Choroid plexus epithelial cell (primary cell): ENCODE results near the gene FBXO7.

Experiments used
- DNase-seq: peaks from one replicate; pipeline ENCODE4 v3.0.0-alpha.2; 2010; ENCODE audit warnings: low read depth
- H3K4me3 ChIP-seq: 2 replicates; pipeline ENCODE4 v1.5.1; 2011; ENCODE audit warnings: low read depth, mild to moderate bottlenecking, control low read depth, low read length, moderate library complexity
- TF ChIP-seq, protein P1 (sequence below): conservative IDR thresholded peaks from 2 replicates; pipeline ENCODE4 v1.5.1; 2011; ENCODE audit warnings: low read depth, mild to moderate bottlenecking, control low read depth, inconsistent platforms, low read length, moderate library complexity

Gene FBXO7

DNA sequence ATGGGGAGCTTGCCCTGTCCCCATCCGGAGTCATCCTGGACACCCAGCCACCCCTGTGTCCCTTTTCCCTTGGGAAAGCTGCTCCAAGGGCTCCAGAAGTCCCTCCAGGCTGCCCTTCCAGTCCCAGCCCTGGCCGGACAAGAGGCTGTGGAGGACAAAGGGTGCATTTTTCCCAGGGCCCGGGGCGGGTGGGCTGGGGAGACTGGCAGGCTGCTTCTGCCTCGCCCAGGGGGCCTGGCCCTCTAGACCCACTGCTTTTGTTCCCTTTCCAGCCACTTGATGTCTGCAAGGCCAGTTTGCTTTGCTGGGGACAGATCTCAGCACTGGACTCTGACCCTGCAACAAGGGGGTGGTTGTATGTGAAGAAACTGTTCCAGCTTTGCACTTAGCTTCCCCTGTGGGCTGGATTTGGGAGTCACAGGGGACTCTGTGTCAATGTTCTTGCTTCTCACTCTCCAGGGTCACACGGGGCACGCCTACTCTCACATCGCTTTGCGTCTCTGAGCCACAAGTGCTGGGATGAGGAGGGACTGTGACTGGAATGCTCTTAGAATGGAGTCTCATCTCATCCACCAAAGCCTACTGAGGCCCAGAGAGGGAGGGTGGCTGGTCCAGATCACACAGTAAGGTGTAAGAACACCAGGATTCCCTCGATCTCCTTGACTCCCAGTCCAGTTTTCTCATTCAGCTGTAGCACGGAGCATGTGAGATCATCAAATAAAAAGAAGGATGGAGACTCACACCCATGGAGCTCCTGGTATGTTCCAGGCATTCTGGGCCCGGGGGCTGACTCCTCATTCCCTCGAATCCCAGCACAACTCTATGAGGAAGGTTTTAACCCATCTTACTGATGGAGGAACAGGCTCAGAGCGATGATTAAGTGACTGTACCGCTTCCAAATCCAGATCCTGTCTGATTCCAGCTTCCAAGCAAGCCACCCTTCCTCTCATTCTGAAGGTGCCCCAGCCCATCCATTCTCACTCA lies 59.9 kb downstream of the FBXO7 start:
- no peak overlapping the region for H3K4me3 ChIP-seq
- DNase-seq: no peak

DNA sequence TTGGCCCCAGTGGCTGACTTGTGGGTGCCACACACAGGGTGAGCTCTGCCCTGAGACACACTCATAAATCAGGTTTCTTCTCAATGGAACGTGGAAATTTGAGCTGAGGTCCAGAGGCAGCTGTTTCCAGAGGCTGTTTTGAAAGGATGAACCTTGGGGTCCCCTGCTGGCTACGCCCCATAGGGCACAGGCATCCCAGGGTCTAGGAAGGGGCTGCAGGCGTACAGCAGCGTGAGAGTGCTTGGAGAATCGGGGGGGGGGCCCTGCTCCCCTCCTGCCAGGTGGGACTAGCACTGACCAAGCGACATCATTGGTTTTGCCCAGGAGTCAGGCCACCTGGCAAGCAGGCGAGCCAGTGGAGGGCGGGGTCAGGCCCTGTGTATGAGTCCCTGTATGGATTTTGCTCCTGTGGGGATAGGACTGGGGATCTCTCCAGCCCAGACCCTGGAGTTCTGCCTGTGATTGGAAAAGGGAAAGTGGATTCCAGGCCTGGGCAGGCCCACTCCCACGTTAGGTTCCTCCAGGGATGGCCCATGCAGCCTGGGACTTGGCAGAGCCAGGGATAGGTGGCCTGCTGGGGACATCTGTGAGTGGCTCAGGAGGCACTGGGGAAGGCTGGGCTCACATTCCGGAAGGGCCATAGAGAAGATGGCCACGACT lies 61.0 kb downstream of the FBXO7 start:
- H3K4me3 ChIP-seq: no peak overlapping the region
- no peak for DNase-seq
- TF ChIP-seq, protein P1, sequence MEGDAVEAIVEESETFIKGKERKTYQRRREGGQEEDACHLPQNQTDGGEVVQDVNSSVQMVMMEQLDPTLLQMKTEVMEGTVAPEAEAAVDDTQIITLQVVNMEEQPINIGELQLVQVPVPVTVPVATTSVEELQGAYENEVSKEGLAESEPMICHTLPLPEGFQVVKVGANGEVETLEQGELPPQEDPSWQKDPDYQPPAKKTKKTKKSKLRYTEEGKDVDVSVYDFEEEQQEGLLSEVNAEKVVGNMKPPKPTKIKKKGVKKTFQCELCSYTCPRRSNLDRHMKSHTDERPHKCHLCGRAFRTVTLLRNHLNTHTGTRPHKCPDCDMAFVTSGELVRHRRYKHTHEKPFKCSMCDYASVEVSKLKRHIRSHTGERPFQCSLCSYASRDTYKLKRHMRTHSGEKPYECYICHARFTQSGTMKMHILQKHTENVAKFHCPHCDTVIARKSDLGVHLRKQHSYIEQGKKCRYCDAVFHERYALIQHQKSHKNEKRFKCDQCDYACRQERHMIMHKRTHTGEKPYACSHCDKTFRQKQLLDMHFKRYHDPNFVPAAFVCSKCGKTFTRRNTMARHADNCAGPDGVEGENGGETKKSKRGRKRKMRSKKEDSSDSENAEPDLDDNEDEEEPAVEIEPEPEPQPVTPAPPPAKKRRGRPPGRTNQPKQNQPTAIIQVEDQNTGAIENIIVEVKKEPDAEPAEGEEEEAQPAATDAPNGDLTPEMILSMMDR: no peak

More for the DNA sequence above, 59.9 kb downstream of the FBXO7 start:
- TF ChIP-seq, protein P1: no peak

DNA sequence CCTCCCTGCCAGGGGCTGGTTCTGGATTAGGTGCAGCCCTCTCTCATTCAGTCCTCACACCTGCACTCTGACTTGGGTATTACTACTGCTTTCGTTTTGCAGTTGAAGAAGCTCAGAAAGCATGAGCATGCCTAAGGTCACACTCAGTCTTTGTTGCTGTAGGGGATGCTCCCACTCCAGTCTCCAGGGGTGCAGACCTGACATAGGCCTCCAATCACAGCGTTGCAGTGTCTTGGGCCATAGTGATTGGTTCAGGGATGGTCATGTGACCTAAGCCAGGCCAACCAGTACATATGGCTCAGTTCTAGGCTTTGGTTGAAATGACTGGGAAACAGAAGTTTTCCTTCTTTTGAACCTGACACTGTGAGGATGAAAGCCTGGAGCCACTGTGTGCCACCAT lies 61.7 kb downstream of the FBXO7 start:
- TF ChIP-seq, protein P1: no peak
- no peak for DNase-seq
- no peak overlapping the region for H3K4me3 ChIP-seq

DNA sequence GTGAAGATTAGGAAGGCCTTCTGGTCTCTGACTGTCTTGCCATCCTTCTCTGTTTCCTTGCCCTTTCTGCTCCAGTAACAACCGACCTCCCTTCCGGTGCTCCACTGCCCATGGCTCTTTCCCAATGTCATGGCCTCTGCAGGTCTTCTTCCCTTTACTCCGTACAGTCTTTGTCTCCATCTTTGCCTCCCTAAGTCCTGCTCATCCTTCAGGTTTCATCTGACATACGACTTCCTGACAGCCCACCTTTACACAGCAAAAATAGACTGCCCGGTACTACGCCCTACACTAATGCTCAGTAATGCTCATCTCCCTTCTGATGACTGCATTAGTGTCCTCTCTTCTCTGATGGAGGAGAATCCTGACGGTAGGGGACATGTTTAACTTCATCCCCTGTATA lies 63.9 kb downstream of the FBXO7 start:
- no peak overlapping the region for H3K4me3 ChIP-seq
- TF ChIP-seq, protein P1: no peak
- no peak for DNase-seq

DNA sequence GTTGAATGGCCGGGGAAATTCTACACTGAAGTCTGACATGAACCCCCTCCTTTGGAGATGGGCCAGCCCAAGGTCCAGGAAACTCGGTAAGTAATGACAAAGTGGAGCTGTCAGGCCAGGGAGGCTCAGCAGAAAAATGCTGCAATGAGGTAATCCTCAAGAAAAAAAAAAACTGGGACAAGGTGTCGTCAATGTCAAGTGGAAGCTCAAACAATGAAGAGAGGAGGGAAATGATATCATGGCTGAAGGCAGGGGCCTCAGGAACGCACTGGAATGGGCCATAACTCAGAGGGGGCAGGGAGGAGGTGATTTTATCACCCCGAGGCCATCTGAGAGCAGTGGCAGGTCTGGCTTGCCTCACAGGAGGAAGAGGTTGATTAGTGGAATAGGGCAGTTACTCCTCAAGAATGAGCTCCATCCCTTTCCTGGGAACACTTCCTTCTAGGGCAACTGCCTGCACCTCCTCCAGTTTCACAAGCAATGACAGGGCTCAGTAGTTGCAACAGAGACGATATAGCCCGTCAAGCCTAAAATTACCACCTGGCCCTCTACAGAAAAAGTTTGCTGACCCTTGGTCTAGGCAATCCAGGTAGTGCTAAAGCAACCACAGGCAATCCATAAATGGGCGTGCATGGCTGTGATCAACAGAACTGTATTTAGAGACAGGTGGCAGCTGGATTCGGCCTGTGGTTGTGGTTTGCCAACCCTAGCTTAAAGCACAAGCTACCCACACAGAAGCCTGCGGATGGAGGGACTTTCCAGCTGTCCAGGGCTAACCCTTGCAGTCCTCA lies 65.2 kb downstream of the FBXO7 start:
- H3K4me3 ChIP-seq: no peak overlapping the region
- DNase-seq: no peak
- TF ChIP-seq, protein P1: no peak

DNA sequence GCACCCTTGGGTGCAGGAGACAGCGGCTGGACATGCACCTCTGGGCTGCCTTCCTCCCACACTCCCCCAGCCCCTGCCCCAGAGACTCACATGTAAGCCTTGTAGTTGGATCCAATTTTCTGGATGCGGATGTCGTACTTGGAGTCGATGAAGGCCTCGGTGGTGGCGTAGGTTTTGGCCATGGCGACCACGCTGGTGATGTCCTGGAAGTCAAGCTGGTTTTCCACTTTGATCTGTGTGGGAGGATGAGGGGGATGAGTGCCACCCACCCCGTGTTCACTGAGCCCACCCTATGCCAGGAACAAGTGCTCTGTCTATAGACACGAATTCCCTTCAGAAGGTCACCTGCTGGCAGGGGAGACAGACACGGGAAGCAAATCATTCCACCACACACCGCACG lies 66.9 kb downstream of the FBXO7 start:
- no peak for DNase-seq

More for the DNA sequence above, 66.9 kb downstream of the FBXO7 start:
- TF ChIP-seq, protein P1: no peak
- no peak overlapping the region for H3K4me3 ChIP-seq
